NCI-H128 (cell line): ENCODE measurements around the gene ACOD1.
"Not testable (repeated sequence)": the region's sequence is repeated elsewhere in the genome, so short reads cannot be mapped to it uniquely, and the experiment has no call there.

Source experiments
- DNase-seq: peaks from one replicate; lab custom pipeline; 2025; ENCODE audit not compliant: unreplicated experiment; lab: John Stamatoyannopoulos, UW

ACOD1 gene

GRCh38 chr13:76948149-76948548, at the start of gene ACOD1:
Gene ACOD1 (plus strand): TSS chr13:76948511. CDS start chr13:76948559, 48 bp downstream.
- no peak for DNase-seq

DNA sequence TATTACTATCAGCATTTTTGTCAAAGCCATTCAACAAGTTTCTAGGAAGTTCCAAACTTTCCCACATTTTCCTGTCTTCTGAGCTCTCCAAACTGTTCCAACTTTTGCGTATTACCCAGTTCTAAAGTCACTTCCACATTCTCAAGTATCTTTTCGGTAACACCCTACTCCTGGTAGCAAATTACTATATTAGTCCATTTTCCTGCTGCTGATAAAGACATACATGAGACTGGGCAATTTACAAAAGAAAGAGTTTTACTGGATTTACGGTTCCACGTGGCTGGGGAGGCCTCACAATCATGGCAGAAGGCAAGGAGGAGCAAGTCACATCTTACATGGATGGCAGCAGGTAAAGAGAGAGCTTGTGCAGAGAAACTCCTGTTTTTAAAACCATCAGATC, 49.2 kb upstream of the ACOD1 start:
- DNase-seq: not testable (repeated sequence)

GRCh38 chr13:76903544-76904162, 44.7 kb upstream of the ACOD1 start:
- peak; percentile 15 for DNase-seq

DNA sequence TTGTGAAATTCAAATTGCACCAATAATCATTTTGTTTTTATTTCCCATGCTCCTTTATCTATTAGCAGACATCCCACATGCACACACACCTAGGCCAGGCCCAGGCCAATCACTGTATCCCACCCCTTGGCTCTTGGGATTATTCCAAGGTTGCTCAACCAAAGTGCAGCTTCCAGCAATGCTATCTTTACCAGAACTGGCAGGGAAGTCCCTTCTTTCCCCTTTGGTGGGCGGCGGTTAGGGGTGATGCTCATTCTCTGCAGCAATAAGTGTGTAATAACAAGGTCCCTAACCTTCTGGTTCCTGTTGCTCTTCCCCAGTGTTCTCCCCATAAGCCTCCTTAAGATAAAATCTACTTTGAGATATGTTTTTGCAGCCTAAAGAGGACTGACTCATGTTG, 43.8 kb upstream of the ACOD1 start:
- DNase-seq: no peak

DNA sequence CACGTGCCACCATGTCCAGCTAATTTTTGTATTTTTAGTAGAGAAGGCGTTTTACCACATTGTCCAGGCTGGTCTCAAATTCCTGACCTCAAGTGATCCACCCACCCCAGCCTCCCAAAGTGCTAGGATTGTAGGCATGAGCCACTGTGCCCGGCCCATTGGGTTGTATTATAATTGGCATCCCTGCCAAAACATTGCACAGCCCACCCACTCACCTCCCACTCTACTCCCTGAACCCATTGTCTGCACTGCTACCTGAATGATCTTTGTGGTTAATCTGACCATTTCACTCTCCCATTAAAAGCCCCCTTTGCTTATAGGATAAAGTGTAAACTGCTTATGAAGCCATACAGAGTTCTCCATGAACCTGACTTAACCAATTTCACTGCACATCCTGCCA, 35.8 kb upstream of the ACOD1 start:
- DNase-seq: no peak

GRCh38 chr13:76913898-76914297, 34.4 kb upstream of the ACOD1 start:
- DNase-seq: no peak

GRCh38 chr13:76917095-76917494, 31.2 kb upstream of the ACOD1 start:
- no peak for DNase-seq

DNA sequence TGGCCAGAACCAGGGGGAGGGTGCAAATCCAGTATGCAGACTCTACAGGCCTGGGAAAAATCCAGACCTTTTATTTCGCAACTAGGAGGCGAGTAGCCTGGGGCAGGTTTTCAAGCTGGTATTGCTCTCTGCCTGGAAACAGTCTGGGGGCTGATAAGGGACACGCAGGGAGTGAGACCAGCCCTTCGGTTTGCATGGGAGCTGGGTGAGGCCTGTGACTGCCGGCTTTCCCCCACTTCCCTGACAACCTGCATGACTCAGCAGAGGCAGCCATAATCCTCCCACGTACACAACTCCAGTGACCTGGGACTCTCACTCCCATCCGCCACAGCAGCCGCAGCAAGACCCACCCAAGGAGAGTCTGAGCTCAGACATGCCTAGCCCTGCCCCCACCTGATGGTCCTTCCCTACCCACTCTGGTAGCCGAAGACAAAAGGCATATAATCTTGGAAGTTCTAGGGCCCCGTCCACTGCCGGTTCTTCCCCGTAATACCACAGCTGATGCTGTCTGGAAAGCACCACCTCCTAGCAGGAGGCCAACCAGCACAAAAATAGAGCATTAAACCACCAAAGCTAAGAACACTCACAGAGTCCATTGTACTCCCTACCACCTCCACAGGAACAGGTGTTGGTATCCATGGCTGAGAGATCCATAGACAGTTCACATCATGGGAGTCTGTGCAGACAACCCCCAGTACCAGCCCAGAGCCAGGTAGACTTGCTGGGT, 30.4 kb upstream of the ACOD1 start:
- DNase-seq: not testable (repeated sequence)

GRCh38 chr13:76921516-76921915, 26.8 kb upstream of the ACOD1 start:
- DNase-seq: no peak

GRCh38 chr13:76925115-76925514, 23.2 kb upstream of the ACOD1 start:
- DNase-seq: no peak

DNA sequence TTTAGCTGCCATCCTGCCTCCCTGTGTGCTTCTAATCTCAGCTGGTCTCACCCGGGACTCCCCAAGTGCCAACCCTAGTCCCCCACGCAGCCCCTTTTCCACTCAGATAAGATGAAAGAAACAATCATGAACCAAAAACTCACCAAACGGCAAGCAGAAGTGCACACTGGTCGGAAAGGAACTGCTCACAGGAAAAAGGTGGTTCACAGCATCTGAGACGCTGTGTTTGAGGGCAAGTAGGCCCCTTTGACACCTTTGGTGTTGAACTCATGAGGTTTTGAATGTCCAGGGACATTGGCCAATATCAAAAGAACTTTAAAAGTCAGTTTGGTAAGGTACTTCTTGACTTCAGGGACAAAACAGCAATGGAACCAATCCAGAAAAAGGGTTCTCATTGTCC, 20.4 kb upstream of the ACOD1 start:
- no peak for DNase-seq

- DNase-seq: no peak
These were observed 19.9 kb upstream of the ACOD1 start for GRCh38 chr13:76928456-76928855.

GRCh38 chr13:76929320-76929719, 19.0 kb upstream of the ACOD1 start:
- DNase-seq: no peak

- no peak for DNase-seq
These were observed 18.4 kb upstream of the ACOD1 start for GRCh38 chr13:76929851-76930374.

DNA sequence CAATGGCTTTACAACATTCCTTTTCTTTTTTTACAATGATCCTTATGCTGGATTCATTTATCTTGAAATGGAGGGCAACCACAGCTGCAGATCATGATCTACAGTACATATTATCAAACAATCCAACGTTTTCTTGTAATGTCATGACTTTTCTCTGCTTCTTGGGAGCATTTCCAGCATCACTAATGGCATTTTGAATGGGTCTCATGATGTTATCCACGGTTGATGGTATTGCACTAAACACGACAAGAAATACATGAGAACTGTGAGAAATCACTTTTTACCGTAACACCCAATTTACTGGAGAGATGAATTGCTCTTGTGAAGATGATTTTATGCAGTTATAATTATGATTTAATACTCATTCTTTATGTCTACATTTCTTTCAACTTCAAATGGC, 16.2 kb upstream of the ACOD1 start:
- no peak for DNase-seq

DNA sequence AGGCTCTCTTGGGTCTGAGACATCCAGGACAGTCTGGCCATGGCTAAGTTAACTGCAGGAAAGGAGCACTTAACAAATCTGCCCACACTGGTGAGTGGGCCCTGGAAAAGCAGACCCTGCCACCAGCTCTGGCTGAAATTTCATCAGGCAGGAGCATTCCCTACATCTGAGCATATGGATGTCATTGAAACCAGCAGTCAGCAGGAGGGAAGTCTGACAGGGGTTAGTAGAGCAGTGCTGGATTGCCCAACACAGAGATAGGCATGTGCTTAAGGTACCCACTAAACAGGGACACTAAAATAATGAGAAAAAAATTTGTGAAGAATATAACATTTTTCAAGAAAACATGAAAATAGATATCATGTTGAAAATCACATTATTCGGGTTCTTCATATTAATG, 13.6 kb upstream of the ACOD1 start:
- no peak for DNase-seq

GRCh38 chr13:76936763-76937162, 11.5 kb upstream of the ACOD1 start:
- no peak for DNase-seq

DNA sequence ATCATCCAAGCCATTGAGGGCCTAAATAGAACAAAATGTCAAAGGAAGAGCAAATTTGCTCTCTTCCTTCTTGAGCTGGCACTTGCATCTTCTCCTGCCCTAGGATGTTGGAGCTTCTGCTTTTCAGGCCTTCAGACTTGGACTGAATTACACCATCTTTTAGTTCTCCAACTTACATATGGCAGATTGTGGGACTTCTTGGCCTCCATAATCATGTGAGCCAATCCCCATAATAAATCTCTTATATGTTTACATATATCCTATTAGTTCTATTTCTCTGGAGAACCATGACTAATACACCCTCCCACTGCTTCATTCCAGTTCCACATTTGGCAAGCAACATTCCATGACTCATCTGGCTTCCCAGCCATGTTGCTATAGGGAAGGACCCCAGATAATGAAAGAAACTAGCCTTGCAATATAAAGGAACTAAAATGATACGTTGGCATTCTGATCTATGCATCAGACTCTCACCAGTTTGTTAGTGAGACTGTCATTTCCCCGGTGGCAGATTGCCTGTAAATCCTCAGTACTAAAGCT, 11.0 kb upstream of the ACOD1 start:
- DNase-seq: no peak

DNA sequence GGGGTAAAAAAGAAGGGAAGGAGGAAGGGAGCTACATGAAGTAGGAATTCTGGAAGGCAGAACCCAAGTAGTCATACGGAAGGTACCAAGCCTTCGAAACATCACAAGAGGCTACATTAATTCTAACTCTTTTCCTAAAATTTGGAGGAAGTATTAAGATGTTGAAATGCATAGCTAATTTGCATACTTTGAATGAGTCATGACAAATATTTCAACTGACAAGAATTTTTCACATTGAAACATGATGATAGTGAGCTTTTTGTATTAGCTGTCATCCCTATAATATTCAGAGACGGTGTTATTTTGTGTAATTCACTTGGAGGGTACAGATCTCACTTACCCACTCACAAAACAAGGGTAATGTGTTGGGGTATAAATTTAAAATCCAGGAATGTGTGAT, 9.1 kb upstream of the ACOD1 start:
- no peak for DNase-seq

GRCh38 chr13:76942363-76942762, 5.9 kb upstream of the ACOD1 start:
- no peak for DNase-seq

DNA sequence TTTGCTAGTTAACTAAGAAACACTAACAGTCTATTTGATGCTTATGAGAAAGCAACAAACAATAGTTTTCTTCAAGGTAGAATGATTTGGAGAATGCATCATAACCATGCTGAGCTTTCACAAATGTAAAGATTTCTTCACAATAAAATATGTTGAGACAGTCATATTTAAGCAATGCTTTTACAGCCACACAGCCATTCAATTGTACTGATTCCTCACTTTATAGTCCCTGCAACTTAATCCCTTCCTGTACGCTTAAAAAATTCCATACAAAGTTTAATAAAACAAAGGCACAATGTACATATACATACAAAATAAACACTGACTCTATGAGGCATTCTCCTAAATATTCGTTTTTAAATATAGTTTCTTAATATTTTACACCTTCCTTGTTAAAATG, 4.7 kb upstream of the ACOD1 start:
- no peak for DNase-seq

GRCh38 chr13:76944456-76944855, 3.9 kb upstream of the ACOD1 start:
- no peak for DNase-seq
